Hepatocyte (in vitro differentiated cells): ENCODE data around the gene PROSER1.

ENCODE experiments used
- CTCF ChIP-seq: fragments of 200-600 bp; sonication (generic); IDR thresholded peaks from 2 replicates; pipeline ENCODE4 v1.5.1; 2016; ENCODE audit warnings: antibody characterized with exemption, mild to moderate bottlenecking; ENCODE audit not compliant: poor library complexity
- EZH2 ChIP-seq: fragments of 200-600 bp; sonication (generic); IDR thresholded peaks from 2 replicates; pipeline ENCODE4 v1.6.1; 2016; ENCODE audit warnings: antibody characterized with exemption, mild to moderate bottlenecking, borderline replicate concordance
- EZH2phosphoT487 ChIP-seq: fragments of 200-600 bp; sonication (generic); IDR thresholded peaks from one replicate; pipeline ENCODE4 v1.6.1; 2018; ENCODE audit warnings: antibody characterized with exemption, mild to moderate bottlenecking, low read depth, moderate library complexity; ENCODE audit not compliant: unreplicated experiment, severe bottlenecking

- TF ChIP-seq CTCF (no peak), EZH2 (no peak), EZH2phosphoT487 (no peak)
Observed at GRCh38 chr13:38993381-38993780, 44.5 kb downstream of the PROSER1 start.
